Measurements from ENCODE around the gene TFPT.

The TFPT gene

GRCh38 chr19:54063350-54064116 lies 51.9 kb downstream of the TFPT start, which contains the start of gene VSTM1:
TSS of gene VSTM1 (minus strand) at chr19:54063897. CDS start at chr19:54063777, 120 bp downstream.
- peaks cover under 1% of the 10 kb centered on the region for H3K4me1 ChIP-seq (ENCODE audit: insufficient read depth, low read length)
- H3K36me3 ChIP-seq (ENCODE audit: insufficient read depth, low read length): no peaks in the 10 kb centered on the region
- no peaks in the 10 kb centered on the region for H3K9me3 ChIP-seq (ENCODE audit: low read length)
- H2AFZ ChIP-seq (ENCODE audit: low read depth, low read length): no peak within 1 kb of the TSS
- no peaks in the 10 kb centered on the region for H3K27me3 ChIP-seq (ENCODE audit: insufficient read depth, low read length)
- H3K4me3 ChIP-seq (ENCODE audit: low read length): no peak within 1 kb of the TSS

GRCh38 chr19:54062643-54063042 lies 52.8 kb downstream of the TFPT start:
- H3K27me3 ChIP-seq (ENCODE audit: insufficient read depth, low read length): no peaks in the 10 kb centered on the region
- H3K4me3 ChIP-seq (ENCODE audit: low read length): no peak overlapping the region
- no peak overlapping the region for H2AFZ ChIP-seq (ENCODE audit: low read depth, low read length)
- no peaks in the 10 kb centered on the region for H3K9me3 ChIP-seq (ENCODE audit: low read length)
- peaks cover 5% of the 10 kb centered on the region for H3K4me1 ChIP-seq (ENCODE audit: insufficient read depth, low read length)
- H3K36me3 ChIP-seq (ENCODE audit: insufficient read depth, low read length): no peaks in the 10 kb centered on the region
